Measurements from ENCODE around the gene TMPRSS13.

DNA sequence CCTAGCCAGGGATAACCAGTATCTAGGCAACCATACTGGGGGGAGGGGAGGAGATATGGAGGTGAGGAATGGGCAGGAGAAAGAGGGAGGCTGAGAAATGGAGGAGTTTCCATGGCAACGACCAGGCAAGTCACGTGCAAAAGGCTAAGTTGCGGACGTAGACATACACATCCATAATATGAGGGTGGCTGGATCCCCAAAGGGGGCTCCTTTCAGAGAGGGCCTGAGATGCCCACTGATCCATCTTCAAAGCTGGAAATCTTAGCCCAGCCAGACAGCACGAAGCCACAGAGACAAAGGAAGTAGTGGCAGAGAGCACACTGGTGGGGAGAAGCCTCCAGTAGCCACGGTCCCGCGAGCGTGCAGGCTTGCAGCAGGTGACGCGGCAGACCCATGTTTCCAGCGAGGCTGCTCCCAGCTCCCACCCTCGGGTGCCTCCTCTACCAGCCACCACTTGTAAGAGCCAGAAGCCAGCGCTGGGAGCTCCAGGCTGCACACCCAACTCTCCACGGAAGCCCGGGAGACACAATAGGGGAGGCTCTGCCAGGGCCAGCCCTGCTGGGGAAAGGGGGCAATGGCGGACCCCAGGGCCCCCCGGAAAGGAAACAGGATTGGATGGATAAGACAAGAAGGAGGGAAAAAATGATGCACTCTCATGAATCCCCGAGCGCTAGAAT, 53.7 kb downstream of the TMPRSS13 start:
- TF ChIP-seq EZH2 (IDR thresholded peaks at IDR 0.05) = no peak
- TF ChIP-seq POLR2AphosphoS5 (IDR thresholded peaks at IDR 0.05; ENCODE audit: borderline replicate concordance, low read depth, low read length) = no peak
